NCI-H2107 (cell line): ENCODE data around the gene OLFM1.
"Not testable (repeated sequence)": the region's sequence is repeated elsewhere in the genome, so short reads cannot be mapped to it uniquely, and the experiment has no call there.

Experiments
- DNase-seq: peaks from one replicate; lab custom pipeline; 2025; lab: John Stamatoyannopoulos, UW

Gene OLFM1

DNA sequence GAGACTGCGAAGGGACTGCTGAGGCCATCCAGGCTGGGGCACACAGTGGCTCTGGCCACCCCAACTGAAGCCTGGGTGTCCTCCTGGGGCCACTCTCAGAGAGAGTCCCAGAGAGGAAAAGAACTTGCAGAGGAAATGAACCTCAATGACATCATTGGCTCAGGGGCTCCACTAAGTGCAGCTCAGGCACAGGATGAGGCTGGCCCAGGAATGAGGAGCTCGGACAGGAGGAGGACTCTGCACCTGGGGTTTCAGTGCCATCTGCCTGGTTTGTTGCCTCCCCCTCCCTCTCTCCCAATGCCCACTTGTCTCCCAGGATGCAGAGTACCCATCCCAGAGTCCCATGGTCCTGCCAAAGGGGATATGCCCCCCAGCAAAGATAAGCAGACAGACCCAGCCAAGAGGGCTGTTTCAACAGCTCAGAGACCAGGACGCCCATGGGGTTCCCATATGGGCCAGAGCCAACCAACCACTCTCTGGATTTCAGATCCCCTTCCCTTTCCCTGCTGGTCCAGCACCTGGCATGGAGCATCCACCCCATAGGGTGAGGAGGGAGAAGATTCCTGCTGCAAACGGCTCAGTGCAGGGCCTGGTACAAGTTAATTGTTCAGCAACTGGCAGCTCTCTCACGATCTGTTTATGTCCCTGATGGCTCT is 26.9 kb upstream of the OLFM1 start:
- DNase-seq: no peak

DNA sequence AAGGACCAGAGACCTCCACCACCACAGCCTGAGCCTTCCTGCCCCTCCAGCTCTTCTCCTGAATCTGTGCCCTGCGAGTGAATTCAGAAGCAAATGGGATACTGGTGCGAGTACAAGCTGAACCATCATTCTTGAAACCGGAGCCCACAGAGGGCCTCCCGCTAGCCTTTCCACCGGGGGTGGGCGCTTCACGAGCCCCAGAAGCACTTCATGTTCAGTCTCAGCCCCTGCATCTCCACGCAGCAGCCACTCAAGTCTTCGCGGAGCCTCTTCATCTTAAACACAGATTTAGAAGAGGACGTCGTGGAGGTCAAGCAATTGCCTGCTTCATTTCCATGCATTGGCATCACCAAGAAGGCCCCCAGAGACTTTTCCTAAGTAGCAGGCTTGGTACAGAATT is 26.0 kb upstream of the OLFM1 start:
- no peak for DNase-seq

DNA sequence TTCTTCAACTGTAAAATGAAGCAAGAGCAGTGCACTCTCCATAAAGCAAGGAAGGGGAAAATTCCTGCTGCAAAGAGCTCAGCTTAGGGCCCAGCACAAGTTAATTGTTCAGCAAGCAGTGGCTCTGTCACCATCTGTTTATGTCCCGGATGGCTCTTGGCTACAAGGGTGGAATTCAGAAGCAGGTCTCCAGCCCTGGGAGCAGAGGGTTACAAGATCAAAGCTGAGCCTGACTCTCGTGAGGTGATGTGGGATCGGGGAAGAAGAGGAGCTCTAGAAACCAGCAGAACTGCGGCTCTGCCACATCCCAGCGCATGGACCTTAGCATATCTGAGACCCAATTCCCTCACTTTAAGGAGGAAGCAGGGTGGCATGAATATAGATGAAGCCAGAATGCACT is 25.2 kb upstream of the OLFM1 start:
- DNase-seq: no peak

DNA sequence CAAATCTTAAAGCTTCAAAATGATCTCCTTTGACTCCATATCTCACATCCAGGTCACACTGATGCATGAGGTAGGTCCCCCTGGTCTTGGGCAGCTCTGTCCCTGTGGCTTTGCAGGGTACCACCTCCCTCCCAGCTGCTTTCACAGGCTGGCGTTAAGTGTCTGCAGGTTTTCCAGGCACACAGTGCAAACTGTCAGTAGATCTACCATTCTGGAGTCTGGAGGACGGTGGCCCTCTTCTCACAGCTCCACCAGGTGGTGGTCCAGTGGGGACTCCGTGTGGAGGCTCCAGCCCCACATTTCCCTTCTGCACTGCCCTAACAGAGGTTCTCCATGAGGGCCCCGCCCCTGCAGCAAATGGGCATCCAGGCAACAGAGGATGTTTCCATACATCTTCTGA is 24.0 kb upstream of the OLFM1 start:
- DNase-seq: not testable (repeated sequence)

DNA sequence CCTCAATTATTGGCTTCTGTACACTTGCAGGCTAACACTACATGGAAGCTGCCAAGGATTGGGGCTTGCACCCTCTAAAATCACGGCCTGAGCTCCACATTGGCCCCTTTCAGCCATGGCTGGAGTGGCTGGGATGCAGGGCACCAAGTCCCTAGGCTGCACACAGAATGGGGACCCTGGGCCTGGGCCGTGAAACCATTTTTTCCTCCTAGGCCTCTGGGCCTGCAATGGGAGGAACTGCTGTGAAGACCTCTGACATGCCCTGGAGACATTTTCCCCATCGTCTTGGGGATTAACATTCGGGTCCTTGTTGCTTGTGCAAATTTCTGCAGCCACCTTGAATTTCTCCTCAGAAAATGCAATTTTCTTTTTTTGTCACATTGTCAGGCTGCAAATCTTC is 23.6 kb upstream of the OLFM1 start:
- DNase-seq: not testable (repeated sequence)

DNA sequence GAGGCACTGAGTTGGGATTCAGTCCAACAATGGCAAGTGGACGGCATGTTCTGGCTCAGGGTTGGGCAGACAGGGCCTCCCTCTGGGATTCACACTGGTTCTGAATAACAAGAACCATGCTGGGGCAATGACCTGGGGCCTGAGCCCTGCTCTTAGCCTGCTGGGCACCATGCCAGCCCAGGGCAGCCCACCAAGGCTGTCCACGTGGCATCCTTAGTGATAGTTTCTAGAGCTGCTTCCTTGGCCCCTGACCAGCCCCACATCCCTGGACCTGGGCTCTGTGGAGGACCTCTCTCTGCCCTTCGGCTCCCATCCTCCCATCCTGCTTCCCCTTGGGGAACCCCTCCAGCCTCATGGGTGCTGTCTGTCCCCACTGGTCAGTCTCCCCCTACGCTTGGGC is 22.3 kb upstream of the OLFM1 start:
- no peak for DNase-seq

DNA sequence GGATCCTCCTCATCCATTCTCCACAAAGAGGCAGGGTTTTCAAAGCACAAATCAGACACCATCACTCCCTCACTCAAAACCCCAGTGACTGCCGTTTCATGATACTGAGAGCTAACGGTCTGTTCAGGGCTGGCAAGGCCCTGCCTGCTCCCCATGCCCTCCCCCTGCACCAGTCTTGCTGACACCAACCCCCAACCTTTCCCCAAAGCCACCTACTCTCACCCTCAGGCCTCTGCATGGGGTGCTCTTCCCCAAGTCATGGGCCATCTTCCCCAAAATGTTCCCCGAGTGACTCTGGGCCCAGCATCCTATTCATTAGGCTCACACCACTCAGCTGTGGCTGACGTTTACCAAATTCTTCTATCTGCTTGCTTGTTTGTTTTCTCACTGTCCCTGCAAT is 21.7 kb upstream of the OLFM1 start:
- no peak for DNase-seq

DNA sequence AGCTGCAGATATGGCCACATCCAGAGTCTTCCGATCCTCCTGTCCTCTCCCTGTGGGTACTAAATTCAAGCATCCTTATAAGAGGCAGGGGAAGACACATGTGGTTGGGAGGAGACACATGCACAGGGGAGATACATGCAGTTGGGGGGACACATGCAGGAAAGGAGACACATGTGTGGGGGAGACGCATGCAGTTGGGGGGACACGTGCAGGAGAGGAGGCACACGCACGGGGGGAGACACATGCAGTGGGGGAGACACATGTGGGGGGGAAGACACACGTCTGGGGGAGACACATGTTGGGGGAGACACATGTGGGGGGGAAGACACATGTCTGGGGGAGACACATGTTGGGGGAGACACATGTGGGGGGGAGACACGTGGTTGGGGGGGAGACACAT is 21.2 kb upstream of the OLFM1 start:
- DNase-seq: no peak

DNA sequence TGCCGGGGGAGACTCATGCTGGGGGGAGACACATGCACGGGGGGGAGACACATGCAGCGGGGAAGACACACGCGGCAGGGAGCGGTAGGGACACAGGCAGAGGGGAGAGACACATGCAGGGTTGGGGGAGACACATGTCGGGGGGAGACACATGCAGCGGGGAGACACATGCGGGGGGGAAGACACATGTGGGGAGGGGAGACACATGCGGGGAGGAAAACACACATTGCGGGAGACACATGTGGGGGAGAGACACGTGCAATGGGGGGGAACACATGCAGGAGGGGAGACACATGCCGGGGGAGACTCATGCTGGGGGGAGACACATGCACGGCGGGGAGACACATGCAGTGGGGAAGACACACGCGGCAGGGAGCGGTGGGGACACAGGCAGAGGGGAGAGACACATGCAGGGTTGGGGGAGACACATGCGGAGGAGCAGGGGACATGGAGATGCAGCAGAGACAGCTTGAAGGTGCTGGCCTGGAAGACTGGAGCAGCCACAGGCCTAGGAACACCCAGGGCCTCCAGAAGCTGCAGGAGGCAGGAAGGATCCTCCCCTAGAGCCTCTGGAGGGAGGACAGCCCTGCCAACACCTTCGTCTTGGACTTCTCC is 20.3 kb upstream of the OLFM1 start:
- DNase-seq: no peak

DNA sequence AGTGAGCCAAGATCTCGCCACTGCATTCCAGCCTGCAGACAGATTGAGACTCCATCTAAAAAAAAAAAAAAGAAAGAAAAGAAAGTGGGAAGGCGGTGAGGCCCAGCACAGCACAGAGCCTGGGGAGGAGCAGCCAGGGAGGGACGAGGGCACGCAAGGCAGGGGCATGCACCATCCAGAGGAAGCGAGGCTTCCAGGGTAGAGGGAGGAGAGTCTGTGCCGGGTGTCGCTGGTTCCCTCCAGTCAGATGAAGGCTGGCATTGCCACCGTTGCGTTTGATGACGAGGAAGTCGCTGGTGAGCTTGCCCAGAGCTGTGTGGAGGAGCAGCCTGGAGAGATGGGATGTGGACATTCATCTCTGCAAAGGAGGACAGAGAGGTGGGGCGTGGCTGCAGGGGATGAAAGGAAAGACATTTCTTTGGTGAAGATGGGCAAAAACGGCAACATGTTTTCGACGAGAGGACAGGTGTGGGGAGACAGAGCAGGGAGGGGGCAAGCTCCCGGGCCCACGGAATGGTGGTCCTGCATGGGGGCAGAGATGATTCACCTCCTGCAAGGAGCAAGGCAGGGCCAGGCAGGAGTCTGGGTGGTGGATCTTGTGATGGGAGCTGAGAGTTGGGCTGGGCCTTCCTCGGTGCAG is 18.6 kb upstream of the OLFM1 start:
- no peak for DNase-seq

DNA sequence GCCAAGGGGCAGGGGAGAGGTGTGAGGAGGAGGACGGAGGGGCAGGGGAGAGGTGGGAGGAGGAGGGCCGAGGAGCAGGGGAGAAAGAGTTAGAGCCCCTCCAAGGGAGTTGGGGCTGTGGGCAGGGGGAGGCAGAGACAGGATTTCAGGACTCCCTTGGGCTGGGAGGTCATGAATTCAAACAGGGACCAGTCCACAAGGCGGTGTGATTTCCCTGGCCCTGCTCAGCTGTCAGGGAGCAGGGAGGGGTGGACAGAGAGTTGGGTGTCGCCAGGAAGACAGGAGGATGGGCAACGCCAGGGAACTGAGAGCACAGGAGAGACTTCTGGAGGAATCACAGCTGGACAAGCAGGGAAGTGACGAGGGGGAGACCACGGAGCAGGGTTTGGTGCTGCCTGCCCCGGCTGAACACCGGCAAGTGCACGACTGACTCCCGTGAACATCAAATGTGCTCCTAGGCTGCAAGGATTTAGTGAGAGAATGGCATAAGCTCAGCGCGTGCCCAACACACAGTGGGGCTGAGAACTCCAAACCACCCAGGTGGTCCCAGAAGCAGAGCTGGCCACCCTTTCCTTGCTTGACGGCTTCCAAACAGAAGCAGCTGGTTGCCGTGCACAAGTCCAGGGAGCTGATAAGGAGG is 17.8 kb upstream of the OLFM1 start:
- DNase-seq: no peak

DNA sequence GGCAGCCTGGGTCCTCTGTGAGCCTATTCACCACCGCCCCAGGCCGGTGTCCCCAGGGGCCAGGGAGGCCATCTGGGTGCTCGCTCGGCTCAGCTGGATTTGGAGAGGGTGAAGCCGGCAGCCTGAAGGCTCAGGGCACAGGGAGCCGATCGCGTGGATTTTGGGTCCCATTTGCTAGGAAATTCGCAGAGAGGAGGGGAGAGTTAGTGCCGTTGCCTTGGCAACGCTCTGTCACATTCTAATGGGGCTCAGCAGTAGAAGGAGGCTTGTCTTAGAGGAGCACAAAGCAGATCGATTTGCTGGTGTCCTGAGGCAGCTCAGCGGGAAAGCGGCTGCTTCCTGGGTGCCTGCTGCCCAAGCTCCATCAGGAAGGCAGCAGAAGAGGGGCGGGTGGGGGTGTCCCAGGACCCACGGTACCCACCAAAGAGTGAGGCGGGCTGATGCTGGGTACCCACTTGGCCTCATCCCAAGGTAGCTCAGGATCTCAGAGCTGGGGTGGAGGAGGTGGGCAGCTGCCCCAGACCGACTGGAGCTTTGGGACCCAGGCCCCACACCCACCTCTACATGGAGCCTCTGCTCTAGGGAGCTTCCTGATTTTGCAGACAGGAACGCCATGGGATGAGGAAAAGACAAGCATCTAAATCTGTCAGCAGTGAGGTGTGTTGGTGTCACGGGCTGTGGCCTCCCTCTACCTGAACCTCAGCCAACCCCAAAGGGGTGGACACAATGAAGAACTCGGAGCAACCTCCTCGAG is 17.1 kb upstream of the OLFM1 start:
- DNase-seq: no peak

DNA sequence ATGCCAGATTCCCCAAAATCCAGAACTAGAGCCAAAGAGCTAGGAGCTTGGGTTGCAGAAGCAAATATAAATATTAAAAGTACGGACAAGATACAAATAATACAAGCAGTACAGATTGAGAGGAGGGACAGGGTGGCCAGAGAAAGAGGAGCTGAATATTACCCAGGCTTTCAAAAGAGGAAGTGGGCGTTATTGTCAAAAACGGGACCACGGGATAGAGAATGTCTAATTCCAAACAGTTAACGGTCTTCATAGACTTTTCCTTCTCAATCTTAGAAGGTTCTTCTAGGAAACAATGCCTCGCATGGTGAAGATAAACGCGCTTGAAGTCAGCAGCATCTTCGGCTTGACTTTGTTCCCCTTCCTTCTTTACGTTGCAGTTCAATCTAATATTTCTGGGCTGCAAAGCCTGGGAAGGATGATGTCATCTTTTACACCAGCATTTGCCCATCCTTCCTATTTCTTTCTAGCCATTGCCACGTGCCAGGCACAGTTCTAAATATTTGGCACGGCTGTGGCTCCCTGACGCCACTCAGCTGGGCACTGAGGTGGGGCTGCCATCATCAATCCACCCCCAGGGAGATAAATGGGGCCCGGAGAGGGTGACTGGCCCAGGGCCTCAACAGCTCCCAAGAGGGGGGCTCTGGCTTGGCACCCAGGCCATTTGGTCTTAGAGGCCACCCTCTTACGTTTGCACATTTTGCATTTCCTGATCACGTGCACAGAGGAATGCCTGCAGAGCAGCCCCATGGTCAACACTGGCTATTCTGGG is 16.3 kb upstream of the OLFM1 start:
- DNase-seq: no peak

DNA sequence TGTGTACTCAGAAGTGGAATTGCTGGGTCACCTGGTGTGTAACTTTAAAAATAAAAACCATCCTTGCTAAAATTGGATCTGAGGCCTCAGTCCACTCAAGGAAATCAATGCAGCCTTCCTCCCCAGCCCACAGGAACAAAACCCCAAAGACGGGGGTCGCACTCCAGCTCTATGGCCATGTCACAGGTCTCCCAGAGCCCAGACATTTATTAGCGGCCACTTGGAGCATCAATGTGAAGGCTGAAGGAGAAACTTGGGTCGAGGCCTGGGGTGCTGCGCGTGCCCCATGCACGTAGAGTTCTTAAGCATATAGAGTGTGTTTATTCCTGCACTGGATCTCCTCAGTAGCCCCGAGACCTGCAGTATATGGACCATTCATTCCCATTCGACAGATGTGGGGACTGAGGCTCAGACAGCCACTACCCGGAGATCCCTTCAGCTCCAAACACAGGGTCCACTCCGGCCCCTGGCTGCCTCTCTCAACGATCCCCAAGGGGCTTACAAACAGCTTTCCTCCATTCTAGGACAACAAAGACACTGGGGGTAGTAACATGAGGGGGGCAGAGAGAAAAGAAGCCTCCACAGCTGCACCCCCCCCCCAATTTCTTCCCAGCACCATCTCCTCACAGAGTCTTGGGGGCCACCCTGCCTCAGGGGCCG is 14.3 kb upstream of the OLFM1 start:
- DNase-seq: no peak

DNA sequence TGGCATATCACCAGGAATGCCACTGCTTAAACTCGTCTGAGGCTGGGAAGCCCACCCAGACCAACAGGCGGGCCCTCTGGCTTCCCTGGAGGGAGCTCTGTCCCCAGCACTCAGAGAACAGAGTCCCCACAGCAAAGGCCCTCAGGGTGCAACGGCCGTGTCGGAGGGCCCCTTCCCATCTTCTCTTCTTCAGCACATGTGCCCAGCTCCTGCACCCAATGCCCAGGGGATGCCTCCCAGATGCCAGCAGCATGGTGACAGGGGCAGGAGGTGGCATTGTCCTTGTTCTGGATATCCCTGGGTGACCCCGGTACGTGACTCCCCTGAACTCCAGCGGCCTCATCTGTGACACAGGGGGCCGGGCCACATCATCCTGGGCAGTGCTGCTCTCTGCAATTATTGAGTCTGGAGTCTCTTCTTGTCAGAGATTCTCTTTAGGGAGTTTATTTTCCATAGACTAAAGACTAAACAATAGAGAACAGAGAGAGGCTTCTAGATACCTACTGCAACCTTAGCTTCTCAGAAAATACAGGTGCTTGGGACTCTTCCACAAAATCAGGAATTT is 13.6 kb upstream of the OLFM1 start:
- DNase-seq: no peak

DNA sequence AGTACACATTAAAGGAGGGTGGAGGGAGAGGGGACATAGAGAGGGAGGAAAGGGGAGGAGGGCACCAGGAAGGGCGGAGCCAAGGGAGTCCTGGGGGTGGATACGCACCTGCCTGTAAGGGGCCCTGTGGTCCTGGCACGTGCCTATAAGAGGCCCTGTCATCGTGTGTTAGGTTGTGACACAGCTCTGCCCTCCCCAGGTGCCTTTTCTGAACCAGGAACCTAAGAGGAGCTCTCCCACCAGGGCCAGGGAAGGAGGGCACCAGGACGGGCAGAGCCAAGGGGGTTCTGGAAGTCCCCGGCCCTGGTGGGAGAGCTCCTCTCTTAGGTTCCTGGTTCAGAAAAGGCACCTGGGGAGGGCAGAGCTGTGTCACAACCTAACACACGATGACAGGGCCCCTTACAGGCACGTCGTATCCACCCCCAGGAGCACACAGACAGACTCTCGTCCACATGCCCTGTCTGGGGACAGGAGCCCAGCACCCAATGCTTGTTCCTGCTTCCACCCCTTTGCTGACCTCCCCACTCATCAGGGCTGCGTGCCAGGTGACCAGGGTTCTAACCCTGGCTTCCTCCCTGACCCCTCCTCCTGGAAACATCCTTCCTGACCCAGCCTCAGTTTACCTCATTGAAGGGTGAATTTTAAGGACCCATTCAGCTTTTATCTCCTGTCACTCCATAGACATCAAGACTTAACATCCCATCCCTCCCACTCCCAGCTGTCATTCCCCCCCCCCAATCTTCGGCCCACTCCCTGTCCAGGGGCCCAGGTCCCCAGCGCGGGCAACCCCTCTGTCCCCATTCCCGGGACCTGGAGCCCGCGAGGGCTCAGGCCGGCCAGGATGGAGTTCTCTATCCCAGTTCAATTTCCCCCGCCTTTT is 12.9 kb upstream of the OLFM1 start:
- DNase-seq: no peak

DNA sequence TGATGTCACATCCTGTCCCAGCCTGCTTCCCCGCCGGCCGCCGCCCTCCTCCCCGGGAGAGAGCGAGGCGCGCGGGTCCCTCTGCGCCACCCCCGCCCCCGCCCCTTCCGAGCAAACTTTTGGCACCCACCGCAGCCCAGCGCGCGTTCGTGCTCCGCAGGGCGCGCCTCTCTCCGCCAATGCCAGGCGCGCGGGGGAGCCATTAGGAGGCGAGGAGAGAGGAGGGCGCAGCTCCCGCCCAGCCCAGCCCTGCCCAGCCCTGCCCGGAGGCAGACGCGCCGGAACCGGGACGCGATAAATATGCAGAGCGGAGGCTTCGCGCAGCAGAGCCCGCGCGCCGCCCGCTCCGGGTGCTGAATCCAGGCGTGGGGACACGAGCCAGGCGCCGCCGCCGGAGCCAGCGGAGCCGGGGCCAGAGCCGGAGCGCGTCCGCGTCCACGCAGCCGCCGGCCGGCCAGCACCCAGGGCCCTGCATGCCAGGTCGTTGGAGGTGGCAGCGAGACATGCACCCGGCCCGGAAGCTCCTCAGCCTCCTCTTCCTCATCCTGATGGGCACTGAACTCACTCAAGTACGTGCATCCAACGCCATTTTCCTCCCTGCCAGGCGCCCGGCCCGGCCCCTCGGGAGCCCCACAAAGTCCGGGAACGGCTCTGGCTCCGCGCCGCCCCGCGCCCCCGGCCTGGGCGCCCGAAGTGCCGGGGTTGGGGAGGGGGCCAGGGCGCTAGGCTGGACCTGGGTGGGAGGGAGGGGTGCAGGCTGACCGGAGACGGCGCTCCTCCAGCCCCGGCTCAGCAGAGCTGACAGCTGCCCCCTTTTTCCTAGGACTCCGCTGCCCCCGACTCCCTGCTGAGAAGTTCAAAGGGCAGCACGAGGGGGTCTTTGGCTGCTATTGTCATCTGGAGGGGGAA is 12.0 kb upstream of the OLFM1 start:
- no peak for DNase-seq

DNA sequence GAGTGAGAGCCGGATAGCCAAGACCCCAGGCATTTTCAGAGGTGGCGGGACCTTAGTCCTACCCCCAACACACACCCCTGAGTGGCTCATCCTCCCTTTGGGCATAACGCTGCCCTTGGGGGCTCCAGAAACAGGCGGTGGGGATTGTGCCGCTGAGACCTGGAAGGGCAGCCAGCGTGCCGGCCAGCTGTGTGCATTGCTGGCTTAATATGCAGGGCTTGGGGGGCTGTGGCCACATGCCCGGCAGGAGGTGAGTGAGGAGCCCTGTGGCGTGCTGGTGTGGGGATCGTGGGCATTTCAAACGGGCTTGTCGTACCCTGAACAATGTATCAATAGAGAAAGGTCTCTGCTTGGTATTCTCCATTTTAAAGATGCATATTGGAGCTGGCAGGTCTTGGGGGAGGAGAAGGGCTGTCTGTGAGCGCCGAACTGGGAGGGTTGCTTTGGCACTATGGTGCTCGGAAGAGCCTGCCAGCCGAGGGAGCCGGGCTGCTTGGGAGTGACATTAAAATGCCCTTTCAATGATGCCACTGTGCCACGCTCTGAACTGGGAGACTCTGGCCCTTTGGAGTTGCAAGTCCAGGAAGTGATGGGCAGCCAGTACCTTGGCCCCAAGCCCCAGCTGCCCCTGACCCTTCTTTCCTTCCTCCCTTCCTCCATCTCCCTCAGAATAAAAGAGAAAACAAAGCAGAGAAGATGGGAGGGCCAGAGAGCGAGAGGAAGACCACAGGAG is 11.2 kb upstream of the OLFM1 start:
- DNase-seq: no peak
